G401 (cell line): ENCODE results near the gene TPM3. TPM values are rescaled to one million over a fixed set of nuclear protein-coding genes. Genes with fewer than 3 reads are reported as not detected.
"Not testable (repeated sequence)": the region's sequence is repeated elsewhere in the genome, so short reads cannot be mapped to it uniquely, and the experiment has no call there.

Experiments used
- DNase-seq: peaks from one replicate; pipeline ENCODE4 v3.0.0-alpha.2; 2015; ENCODE audit warnings: low spot score
- in situ Hi-C: cut with HindIII; loops from 2 replicates; pipeline ENCODE4 v1.10.0; 2016; ENCODE audit warnings: low sequenced_read_pairs, mixed read lengths
- total RNA-seq: library from RNA; depleted of rRNA; stranded (reverse); fragments of >200 nt; shearing (Covaris generic); gene quantifications from 2 replicates; pipeline ENCODE4 v1.2.3, GENCODE V29; 2014

The TPM3 gene
- total RNA-seq, 1 experiment from 2014 or later, result 782 TPM

GRCh38 chr1:154176337-154176736 is 15.6 kb downstream of the TPM3 start:
- no peak for DNase-seq
- in situ Hi-C loops, result no loop called here

- in situ Hi-C loops, result no loop called here
- DNase-seq, result no peak
Measured at GRCh38 chr1:154174654-154175053, 17.2 kb downstream of the TPM3 start.

- no peak for DNase-seq
- in situ Hi-C loops, result no loop called here
Measured at GRCh38 chr1:154171880-154172279, 20.0 kb downstream of the TPM3 start.

GRCh38 chr1:154171223-154171583 is 20.7 kb downstream of the TPM3 start:
- in situ Hi-C loops, result no loop called here
- no peak for DNase-seq

GRCh38 chr1:154170547-154171222 is 21.2 kb downstream of the TPM3 start:
- in situ Hi-C loops, result no loop called here
- DNase-seq, result no peak

GRCh38 chr1:154167461-154167860 is 24.4 kb downstream of the TPM3 start:
- in situ Hi-C loops, result no loop called here
- no peak for DNase-seq

- in situ Hi-C loops, result no loop called here
- DNase-seq, result no peak
Measured at GRCh38 chr1:154166207-154166606, 25.7 kb downstream of the TPM3 start.

- in situ Hi-C loops, result no loop called here
Measured at GRCh38 chr1:154159554-154159953, 32.3 kb downstream of the TPM3 start.

GRCh38 chr1:154158307-154159125 is 33.4 kb downstream of the TPM3 start:
- in situ Hi-C loops, result no loop called here

More at GRCh38 chr1:154159554-154159953, 32.3 kb downstream of the TPM3 start:
- no peak for DNase-seq

GRCh38 chr1:154157520-154158306 is 34.2 kb downstream of the TPM3 start:
- no peak for DNase-seq
- in situ Hi-C loops, result no loop called here

More at GRCh38 chr1:154158307-154159125, 33.4 kb downstream of the TPM3 start:
- DNase-seq, result no peak

GRCh38 chr1:154155251-154155650 is 36.6 kb downstream of the TPM3 start:
- no peak for DNase-seq
- in situ Hi-C loops, result no loop called here

- in situ Hi-C loops, result no loop called here
- DNase-seq, result peak; percentile 16
Measured at GRCh38 chr1:154154534-154155191, 37.2 kb downstream of the TPM3 start, which contains the start of gene NUP210L. TSS of gene NUP210L (minus strand) at chr1:154155073.

GRCh38 chr1:154154053-154154452 is 37.8 kb downstream of the TPM3 start:
- in situ Hi-C loops, result no loop called here
- no peak for DNase-seq

GRCh38 chr1:154151311-154151710 is 40.6 kb downstream of the TPM3 start:
- in situ Hi-C loops, result no loop called here

GRCh38 chr1:154148807-154149206 is 43.1 kb downstream of the TPM3 start:
- DNase-seq, result no peak
- in situ Hi-C loops, result no loop called here

More at GRCh38 chr1:154151311-154151710, 40.6 kb downstream of the TPM3 start:
- DNase-seq, result no peak

- in situ Hi-C loops, DNase-seq: not testable (repeated sequence)
Measured at GRCh38 chr1:154147505-154147904, 44.4 kb downstream of the TPM3 start.

- no peak for DNase-seq
- in situ Hi-C loops, result no loop called here
Measured at GRCh38 chr1:154145986-154146385, 45.9 kb downstream of the TPM3 start.

- DNase-seq, result no peak
- in situ Hi-C loops, result no loop called here
Measured at GRCh38 chr1:154142358-154142757, 49.5 kb downstream of the TPM3 start.

- DNase-seq, result no peak
- in situ Hi-C loops, result no loop called here
Measured at GRCh38 chr1:154141240-154141639, 50.7 kb downstream of the TPM3 start.
